GM12872 (cell line): ENCODE data around the gene ANKRD10.

Experiments
- TF ChIP-seq, protein P1 (sequence below): IDR thresholded peaks from 3 replicates; pipeline ENCODE4 v1.5.1; 2011; ENCODE audit warnings: low read depth, mild to moderate bottlenecking, low read length, moderate library complexity; ENCODE audit not compliant: insufficient read depth

Gene ANKRD10

DNA sequence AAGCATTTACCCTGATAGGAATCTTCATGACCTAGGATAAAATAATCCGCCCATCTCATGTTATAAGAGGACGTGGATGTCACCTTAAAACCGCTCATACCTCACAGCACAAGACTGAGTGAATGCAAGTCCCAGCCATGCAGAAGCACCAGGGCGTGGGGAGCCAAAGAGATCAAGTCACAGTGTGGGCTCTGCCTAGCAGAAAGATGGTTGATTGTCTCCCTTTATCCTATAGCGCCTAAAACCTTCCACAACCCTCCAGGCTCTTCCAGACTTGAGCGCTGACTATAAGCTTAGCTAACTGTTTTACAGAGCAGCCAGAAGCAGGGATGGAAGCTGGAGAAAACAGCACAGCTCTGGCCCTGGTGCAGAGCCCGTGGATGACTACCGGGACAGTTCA is 6.8 kb upstream of the ANKRD10 start:
- TF ChIP-seq, protein P1, sequence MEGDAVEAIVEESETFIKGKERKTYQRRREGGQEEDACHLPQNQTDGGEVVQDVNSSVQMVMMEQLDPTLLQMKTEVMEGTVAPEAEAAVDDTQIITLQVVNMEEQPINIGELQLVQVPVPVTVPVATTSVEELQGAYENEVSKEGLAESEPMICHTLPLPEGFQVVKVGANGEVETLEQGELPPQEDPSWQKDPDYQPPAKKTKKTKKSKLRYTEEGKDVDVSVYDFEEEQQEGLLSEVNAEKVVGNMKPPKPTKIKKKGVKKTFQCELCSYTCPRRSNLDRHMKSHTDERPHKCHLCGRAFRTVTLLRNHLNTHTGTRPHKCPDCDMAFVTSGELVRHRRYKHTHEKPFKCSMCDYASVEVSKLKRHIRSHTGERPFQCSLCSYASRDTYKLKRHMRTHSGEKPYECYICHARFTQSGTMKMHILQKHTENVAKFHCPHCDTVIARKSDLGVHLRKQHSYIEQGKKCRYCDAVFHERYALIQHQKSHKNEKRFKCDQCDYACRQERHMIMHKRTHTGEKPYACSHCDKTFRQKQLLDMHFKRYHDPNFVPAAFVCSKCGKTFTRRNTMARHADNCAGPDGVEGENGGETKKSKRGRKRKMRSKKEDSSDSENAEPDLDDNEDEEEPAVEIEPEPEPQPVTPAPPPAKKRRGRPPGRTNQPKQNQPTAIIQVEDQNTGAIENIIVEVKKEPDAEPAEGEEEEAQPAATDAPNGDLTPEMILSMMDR = no peak

DNA sequence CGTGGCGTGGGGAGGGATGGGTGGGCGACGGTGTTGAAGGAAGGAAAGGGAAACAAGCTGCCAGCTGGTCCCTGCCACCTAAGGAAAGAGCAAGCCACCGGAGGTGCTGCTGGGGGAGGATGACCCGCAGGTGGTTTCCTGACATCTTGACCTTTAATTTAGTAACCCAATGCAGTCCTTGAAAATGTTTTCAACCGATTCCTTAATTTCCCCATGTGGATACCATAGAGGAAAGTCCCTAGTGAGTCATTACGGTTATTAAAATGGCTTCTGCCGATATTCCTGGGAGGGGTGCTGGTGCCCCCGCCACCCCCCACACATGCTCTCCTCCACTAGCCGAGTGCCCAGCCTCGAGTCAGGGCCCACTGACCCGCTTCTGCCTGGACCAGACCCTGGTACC is 6.3 kb upstream of the ANKRD10 start:
- TF ChIP-seq, protein P1 = no peak

DNA sequence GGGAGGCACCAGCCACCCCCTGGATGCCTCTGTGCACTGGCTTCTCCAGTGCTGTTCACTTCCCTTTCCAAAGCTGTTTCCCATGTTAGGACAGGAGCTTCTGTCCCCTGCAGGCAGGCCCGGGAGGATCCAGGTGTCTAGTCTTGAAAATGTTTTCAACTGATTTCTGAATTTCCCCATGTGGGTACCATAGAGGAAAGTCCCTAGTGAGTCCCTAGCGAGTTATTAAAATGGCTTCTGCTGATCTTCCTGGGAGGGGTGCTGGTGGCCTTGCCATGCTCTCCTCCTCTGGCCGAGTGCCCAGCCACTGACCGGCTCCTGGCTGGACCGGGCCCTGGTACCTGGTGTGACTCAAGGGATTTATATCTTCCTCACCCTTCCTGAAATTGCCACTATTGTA is 5.2 kb upstream of the ANKRD10 start:
- TF ChIP-seq, protein P1 = no peak

DNA sequence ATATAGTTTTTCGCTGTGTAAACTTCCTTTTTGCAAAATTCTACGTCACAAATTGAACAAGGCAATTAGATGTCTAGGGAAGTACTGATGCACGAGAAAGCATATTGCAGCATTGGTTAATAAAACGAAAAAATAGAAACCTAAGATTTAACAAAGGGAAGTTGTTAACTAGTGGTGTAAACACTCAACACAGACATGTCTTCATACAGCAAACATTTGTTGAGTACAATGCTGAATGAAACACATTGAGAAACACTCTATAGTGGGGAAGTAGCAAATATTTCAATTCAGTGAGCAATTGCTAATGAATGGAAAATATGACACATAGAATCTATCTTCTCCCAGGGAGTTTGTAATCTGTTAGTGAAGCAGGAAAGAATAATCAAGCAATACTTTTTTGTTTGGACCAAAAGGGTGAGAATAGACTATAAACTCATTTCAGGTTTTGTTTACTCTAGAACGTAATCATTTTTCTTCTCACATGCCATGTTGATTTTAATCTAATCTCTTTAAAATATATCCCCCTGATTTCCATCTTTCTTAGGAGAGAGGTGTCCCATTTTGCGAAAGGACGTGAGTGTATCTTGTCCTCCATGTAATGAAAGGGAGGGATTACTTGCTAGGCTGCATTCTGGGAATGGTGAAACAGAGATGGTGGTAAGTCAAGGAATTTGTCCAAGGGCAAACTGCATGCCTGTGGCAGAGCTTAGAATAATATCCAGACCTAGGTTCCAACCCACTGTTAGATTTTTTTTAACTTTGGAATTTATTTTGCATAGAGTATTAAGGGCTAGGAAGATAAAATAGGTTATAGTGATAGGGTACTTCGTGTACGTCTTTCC is 1.7 kb upstream of the ANKRD10 start:
- TF ChIP-seq, protein P1 = no peak

DNA sequence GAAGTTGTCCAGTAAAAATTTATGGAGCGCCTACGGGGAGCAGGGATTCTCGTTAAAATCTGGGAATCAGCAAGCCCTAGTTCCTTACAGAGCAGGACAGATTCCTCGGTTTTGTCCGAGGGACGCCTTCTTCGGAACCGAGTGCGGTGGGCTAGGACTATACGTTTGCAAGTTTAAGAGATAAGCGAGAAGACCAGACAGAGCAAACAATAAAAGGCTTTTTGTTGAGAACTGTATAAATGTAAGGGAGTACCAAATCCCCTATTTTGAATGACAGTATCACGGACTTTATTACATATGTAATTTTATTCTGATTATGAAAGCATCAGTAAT is 971 bp upstream of the ANKRD10 start:
- TF ChIP-seq, protein P1 = no peak

DNA sequence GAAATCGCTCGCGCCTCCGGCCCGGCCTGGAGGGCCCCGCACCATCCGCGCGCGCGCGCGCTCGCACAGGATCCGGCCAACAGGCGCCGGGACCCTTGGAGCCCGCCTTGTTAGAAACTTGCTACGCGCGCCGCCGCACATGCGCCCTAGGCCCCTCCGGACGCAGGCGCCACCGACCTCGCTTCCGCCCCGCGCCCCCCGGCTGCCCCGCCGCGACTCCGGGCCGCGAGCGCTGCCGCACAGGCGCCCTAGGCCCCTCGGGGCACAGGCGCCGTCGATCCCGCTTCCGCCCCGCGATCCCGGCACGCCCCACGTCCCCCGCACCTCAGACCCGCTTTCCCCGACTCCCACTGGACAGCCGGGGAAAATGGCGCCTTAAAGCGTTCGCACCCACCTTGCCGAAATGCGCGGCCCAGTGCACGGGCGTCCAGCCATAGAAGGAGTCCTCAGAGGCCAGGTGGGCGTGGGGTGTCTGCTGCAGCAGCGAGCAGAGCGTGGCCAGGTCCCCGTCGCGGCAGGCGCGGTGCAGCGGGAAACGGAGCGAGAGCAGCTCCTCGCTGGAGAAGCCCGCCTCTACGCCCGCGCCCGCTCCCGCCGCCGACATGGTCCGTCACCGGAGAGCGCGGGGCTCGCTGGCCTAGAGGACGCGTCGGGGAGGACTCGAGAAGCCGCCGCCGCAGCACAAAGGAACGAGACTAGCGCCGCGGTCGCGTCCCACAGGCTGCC is 375 bp downstream of the ANKRD10 start:
- TF ChIP-seq, protein P1 = no peak

DNA sequence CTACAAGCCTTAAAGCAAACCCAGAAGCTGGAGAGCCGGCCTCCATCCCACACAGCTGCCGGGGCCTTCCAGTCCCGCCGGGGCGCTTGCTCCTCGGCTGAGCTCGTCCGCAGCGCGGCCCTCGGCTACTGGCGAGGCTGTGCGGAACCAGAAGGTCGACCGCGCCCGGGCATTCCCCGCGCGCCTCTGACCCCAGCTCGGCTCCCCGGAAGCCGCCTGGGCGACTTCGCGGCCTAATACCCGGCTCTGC is 863 bp downstream of the ANKRD10 start:
- TF ChIP-seq, protein P1 = no peak
